ENCODE data around the gene PLA2G2F. TPM values are rescaled to one million over a fixed set of nuclear protein-coding genes. Genes with fewer than 3 reads are reported as not detected.
"Not testable (repeated sequence)": the region's sequence is repeated elsewhere in the genome, so short reads cannot be mapped to it uniquely, and the experiment has no call there.

The PLA2G2F gene
- total and polyA plus RNA-seq, 8 donors = not detected

DNA sequence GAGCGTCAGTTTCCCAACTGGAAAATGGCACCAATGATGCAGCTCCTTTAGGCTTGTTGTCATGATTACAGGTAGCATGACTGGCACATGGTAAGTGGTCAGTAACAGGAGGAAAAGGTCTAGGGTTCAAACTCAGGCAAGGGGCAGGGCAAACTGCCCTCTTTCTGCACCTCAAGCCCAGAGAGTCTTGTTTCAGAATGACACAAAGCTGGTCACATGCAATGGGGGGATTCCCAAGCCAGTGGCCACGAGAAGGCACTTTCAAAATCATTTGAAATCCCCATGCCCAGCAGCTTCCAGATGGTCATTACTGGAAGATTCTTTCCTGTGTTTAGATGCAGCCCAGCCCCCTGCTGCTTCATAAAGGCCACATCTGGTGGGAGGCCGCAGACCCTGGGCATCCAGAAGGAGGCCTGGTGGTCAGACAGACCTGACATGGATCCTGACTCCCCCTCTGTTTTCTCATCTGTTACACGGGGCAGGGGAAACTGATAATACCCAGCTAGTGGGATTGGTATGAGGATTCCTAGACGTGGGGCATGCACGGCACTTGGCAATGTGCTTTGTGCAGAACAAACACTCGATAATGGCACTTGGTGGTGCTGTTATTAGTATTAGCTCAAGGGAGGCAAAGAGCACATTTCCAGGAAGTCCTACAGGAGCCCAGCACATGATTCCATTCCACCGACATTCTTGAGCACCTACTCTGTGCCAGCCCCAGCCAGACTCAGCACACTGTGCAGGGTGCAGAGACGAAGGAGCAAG is 12.9 kb upstream of the PLA2G2F start:
- ATAC-seq = no peak
- intact Hi-C loops (cut with DNase I) = no loop called here
- TF ChIP-seq CTCF (IDR thresholded peaks at IDR 0.05) = no peak
- H3K27ac ChIP-seq = no peak overlapping the region
- H3K4me3 ChIP-seq = no peak overlapping the region
- H3K9me3 ChIP-seq = no peaks in the 10 kb centered on the region
- 67 to 69% methylated on average over 9 of the region's 9 CpGs for WGBS, 2 donors
- H3K27me3 ChIP-seq = peaks cover 0 to 3% (median 0%) of the 10 kb centered on the region in 4 donors
- no peaks in the 10 kb centered on the region for H3K36me3 ChIP-seq
- no peaks in the 10 kb centered on the region for H3K4me1 ChIP-seq
- DNase-seq = no peak
- no peak for FAIRE-seq

DNA sequence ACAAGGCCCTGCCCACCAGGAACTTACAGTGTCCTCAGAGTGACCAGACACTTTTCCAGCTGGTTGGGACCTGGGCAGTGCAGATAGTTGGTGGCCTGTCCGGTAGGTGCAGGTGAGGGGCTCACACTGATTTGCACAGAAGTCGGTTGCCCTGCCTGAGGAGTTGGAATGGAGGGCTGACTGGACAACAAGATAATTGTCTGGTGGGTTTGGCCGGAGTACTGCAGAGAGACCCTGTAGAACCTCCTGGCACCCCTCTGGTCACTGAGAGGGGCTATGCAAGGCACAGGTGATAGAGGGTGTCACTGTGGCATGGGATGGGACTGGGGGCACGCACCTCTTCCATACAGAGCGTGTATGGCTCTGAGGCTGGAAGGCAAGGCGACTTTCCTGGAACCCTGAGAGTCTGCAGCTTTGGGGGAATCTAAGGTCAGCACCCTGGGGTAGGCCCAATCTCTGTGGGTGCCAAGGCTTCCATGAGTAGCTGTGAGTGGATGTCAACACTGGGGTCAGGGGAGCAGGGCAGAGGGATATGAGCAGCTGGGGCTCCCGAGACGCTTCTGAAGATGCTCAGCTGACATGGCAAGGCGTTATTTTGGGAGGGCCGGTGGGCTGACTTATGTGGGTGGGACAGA is 12.2 kb upstream of the PLA2G2F start:
- FAIRE-seq (no peak), ATAC-seq (no peak), DNase-seq (no peak)
- no peaks in the 10 kb centered on the region for H3K36me3 ChIP-seq
- H3K4me3 ChIP-seq = no peak overlapping the region
- no peak overlapping the region for H3K27ac ChIP-seq
- intact Hi-C loops (cut with DNase I) = no loop called here
- no peaks in the 10 kb centered on the region for H3K9me3 ChIP-seq
- H3K4me1 ChIP-seq = no peaks in the 10 kb centered on the region
- TF ChIP-seq CTCF (IDR thresholded peaks at IDR 0.05) = no peak
- WGBS, 2 donors = 87 to 93% methylated on average over 10 of the region's 10 CpGs
- H3K27me3 ChIP-seq = peaks cover 0 to 3% (median 0%) of the 10 kb centered on the region in 4 donors

DNA sequence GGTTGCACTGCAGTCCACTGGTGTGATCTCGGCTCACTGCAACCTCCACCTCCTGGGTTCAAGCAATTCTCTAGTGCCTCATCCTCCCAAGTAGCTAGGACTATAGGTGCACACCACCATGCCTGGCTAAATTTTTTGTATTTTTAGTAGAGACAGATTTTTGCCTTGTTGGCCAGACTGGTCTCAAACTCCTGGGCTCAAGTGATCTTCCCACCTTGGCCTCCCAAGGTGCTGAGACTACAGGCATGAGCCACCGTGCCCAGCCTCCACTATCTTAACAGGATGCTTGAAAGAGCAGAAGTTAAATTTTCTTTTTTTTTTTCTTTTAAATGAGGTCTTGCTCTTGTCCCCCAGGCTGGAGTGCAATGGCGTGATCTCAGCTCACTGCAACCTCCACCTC is 8.6 kb upstream of the PLA2G2F start:
- H3K9me3 ChIP-seq; H3K27me3 ChIP-seq; H3K4me3 ChIP-seq; DNase-seq; intact Hi-C loops (cut with DNase I); H3K27ac ChIP-seq; FAIRE-seq; H3K36me3 ChIP-seq; ATAC-seq; H3K4me1 ChIP-seq: not testable (repeated sequence)
- WGBS, 2 donors = 76 to 83% methylated on average over 3 of the region's 3 CpGs

DNA sequence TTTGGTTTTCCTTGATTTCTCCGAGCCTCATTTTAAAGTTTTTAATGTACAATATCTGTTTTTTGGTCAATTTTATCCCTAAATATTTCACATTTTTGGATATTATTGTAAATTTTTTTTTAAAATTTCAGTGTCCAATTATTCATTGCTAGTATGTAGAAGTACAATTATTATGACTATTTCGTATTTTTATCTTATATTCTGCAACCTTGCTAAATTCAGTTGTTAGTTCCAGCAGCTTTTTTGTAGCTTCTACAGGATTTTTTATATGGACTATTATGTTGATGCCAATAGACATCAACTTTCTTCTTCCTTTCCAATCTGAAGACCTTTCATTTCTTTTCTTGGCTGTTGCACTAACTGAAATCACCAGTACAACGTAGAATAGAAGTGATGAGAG is 4.1 kb upstream of the PLA2G2F start:
- Histone ChIP-seq H3K9me3 (no peaks in the 10 kb centered on the region), H3K27me3 (no peaks in the 10 kb centered on the region), H3K4me1 (no peaks in the 10 kb centered on the region), H3K4me3 (no peak overlapping the region), H3K27ac (no peak overlapping the region), H3K36me3 (no peaks in the 10 kb centered on the region)
- TF ChIP-seq CTCF (IDR thresholded peaks at IDR 0.05) = no peak
- intact Hi-C loops (cut with DNase I) = no loop called here
- WGBS, 2 donors = 90 to 91% methylated on average over 3 of the region's 3 CpGs
- no peak for DNase-seq
- FAIRE-seq = no peak
- no peak for ATAC-seq

GRCh38 chr1:20136249-20136648 is 2.9 kb upstream of the PLA2G2F start:
- H3K36me3 ChIP-seq = no peaks in the 10 kb centered on the region

More at GRCh38 chr1:20136249-20136648, 2.9 kb upstream of the PLA2G2F start:
- WGBS, 2 donors = 94 to 98% methylated on average over 3 of the region's 3 CpGs
- Histone ChIP-seq H3K9me3 (no peaks in the 10 kb centered on the region), H3K27ac (no peak overlapping the region), H3K4me3 (no peak overlapping the region), H3K4me1 (no peaks in the 10 kb centered on the region), H3K27me3 (no peaks in the 10 kb centered on the region)
- ATAC-seq (no peak), DNase-seq (no peak), FAIRE-seq (no peak)
- intact Hi-C loops (cut with DNase I) = no loop called here
- TF ChIP-seq CTCF (IDR thresholded peaks at IDR 0.05) = no peak
